ENCODE results near the gene MPHOSPH9.

The MPHOSPH9 gene

DNA sequence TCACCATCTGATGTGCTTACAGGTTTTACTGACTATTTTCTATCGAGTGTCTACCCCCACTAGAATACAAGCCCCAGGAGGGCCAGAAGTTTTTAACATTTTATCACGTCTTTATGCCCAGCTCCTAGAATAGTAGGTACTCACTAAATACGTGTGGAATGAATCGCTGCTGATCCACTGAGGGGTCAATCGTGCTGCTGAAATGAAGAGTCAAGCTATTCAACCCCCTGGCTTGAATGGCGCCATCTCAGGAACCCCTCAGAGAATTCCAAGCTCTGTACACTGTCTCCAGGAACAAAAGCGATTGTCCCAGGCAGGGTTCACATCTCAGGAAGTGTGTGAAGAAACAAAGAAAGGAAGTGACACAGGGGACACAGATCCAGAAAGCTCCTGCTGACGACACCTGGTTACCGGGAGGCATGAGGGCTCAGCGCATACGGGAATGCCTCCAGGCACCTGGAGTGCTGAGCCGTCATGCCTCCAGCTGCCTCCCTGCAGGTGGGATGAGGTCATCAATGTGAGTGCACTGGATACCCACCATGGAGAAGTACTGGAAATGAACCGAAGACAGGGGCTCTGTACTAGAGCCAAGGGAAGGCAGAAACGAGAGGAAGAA is 127.6 kb downstream of the MPHOSPH9 start:
- no peak for DNase-seq

GRCh38 chr12:123104809-123105208 is 128.1 kb downstream of the MPHOSPH9 start:
- no peak for DNase-seq
